ENCODE data around the gene KPTN.

The KPTN gene

GRCh38 chr19:47470447-47471195, 13.4 kb downstream of the KPTN start:
- no peak for TF ChIP-seq CTCF (IDR thresholded peaks at IDR 0.05; ENCODE audit: extremely low read depth, missing control alignments)
- DNase-seq (ENCODE audit: low spot score), result no peak

GRCh38 chr19:47469719-47470118, 14.3 kb downstream of the KPTN start:
- no peak for DNase-seq (ENCODE audit: low spot score)
- no peak for TF ChIP-seq CTCF (IDR thresholded peaks at IDR 0.05; ENCODE audit: extremely low read depth, missing control alignments)

- TF ChIP-seq CTCF (IDR thresholded peaks at IDR 0.05; ENCODE audit: extremely low read depth, missing control alignments), result no peak
- no peak for DNase-seq (ENCODE audit: low spot score)
These were observed 14.7 kb downstream of the KPTN start for GRCh38 chr19:47469363-47469700.

- no peak for DNase-seq (ENCODE audit: low spot score)
- no peak for TF ChIP-seq CTCF (IDR thresholded peaks at IDR 0.05; ENCODE audit: extremely low read depth, missing control alignments)
These were observed 16.1 kb downstream of the KPTN start for GRCh38 chr19:47467914-47468313.

GRCh38 chr19:47465957-47466356, 18.1 kb downstream of the KPTN start:
- DNase-seq (ENCODE audit: low spot score), result no peak
- no peak for TF ChIP-seq CTCF (IDR thresholded peaks at IDR 0.05; ENCODE audit: extremely low read depth, missing control alignments)

- DNase-seq (ENCODE audit: low spot score), result no peak
These were observed 19.2 kb downstream of the KPTN start for GRCh38 chr19:47464675-47465419.

More at GRCh38 chr19:47464675-47465419, 19.2 kb downstream of the KPTN start:
- TF ChIP-seq CTCF (IDR thresholded peaks at IDR 0.05; ENCODE audit: extremely low read depth, missing control alignments), result no peak

Measured in GM20000 (cell line).